ES-I3 (cell line): ENCODE results near the gene MTUS2.

Source experiments
- H3K36me3 ChIP-seq: 2 replicates; pipeline ENCODE4 v1.6.1; 2013; ENCODE audit warnings: mild to moderate bottlenecking, low read length, control low read depth, moderate library complexity; ENCODE audit not compliant: insufficient read depth
- H3K4me1 ChIP-seq: 2 replicates; pipeline ENCODE4 v1.6.1; 2013; ENCODE audit warnings: mild to moderate bottlenecking, control low read depth, low read length; ENCODE audit not compliant: insufficient read depth
- H3K9ac ChIP-seq: 2 replicates; pipeline ENCODE4 v1.6.1; 2013; ENCODE audit warnings: low read depth, mild to moderate bottlenecking, low read length, moderate library complexity
- H3K9me3 ChIP-seq: 2 replicates; pipeline ENCODE4 v1.6.1; 2013; ENCODE audit warnings: mild to moderate bottlenecking, low read length, moderate library complexity; ENCODE audit not compliant: control insufficient read depth, insufficient read depth

MTUS2 gene

DNA sequence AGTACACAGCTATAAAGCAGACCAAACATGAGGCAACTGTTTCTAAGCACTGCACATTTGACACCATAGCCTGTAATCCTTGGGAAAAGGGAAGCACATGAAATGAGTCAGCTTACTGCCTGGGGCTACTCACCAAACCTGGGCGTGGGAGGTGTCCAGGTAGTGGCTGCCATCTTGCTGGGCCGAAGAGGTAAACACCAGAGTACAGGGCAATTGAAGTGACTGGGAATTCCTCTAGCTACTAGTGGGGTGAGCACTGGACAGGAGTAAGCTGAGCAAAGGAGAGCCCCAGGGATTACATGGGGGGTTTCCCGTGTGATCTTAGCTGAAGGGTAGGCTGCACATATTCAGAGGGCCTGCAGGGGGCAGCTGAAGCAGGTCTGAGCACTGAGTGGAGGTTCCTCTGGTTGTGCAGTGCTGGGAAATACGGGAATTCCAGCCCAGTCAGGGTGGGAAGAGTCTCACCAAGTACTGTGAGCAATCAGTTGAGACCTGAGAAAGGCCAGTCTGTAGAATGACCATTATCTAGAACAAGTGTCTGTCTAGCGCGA is 634.9 kb downstream of the MTUS2 start:
- Histone ChIP-seq H3K4me1 (no peaks in the 10 kb centered on the region), H3K9ac (no peak overlapping the region), H3K36me3 (no peaks in the 10 kb centered on the region), H3K9me3 (no peaks in the 10 kb centered on the region)

DNA sequence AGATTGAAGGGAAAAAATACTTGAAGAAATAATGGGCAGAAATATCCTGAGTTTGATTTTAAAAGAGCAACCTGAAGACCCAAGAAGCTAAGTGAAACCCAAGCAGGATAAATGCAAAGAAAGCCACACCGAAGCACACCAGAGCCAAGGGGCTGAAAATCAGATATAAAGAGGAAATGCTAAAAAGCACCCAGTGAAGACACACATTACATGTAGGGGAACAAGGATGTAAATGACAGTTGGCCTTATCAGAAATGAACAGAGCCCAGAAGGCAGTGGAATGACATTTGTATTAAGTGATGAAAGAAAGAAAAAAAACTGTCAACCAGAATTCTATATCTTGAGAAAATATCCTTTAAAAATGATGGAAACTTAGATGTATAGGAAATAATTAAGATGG is 636.3 kb downstream of the MTUS2 start:
- H3K4me1 ChIP-seq = no peaks in the 10 kb centered on the region
- no peaks in the 10 kb centered on the region for H3K36me3 ChIP-seq
- H3K9ac ChIP-seq = no peak overlapping the region
- H3K9me3 ChIP-seq = no peaks in the 10 kb centered on the region

DNA sequence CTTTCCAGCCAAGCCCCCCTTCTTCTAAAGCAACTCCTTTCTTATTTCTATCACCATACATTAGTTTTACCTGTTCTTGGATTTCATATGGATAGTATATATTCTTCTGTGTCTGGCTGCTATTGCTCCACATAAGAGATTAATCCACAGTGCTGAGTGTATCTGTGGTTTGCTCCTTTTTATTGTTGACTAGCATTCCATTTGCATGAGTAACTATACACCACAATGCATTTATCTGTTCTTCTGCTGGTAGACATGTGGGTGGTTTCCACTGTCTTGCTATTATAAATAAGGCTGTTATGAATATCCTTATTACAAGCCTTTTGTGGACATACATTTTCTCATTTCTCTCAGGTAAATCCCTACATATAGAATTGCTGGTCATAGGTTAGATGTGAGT is 637.2 kb downstream of the MTUS2 start:
- Histone ChIP-seq H3K9ac (no peak overlapping the region), H3K36me3 (no peaks in the 10 kb centered on the region), H3K9me3 (no peaks in the 10 kb centered on the region), H3K4me1 (no peaks in the 10 kb centered on the region)

DNA sequence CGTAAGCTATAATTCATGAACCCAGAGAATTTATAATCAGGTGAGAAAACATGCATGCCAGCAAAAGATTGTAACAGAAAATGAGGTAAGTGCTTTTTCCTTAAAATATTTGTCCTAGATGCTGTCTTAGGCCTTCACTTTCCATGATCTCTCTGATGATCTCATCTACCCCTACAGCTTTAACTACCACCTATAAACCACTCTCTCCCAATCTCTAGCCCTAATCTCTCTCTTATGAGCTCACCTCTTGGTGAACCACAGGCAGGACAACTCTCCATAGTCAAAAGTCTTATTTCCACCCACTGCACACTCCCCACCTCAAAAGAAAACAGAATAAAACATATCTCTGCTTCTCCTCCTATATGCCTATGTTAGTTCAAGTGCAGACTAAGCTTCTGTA is 638.3 kb downstream of the MTUS2 start:
- H3K9me3 ChIP-seq = no peaks in the 10 kb centered on the region; the same call in 1 of the 2 replicates
- H3K9ac ChIP-seq = no peak overlapping the region
- no peaks in the 10 kb centered on the region for H3K4me1 ChIP-seq
- H3K36me3 ChIP-seq = no peaks in the 10 kb centered on the region

DNA sequence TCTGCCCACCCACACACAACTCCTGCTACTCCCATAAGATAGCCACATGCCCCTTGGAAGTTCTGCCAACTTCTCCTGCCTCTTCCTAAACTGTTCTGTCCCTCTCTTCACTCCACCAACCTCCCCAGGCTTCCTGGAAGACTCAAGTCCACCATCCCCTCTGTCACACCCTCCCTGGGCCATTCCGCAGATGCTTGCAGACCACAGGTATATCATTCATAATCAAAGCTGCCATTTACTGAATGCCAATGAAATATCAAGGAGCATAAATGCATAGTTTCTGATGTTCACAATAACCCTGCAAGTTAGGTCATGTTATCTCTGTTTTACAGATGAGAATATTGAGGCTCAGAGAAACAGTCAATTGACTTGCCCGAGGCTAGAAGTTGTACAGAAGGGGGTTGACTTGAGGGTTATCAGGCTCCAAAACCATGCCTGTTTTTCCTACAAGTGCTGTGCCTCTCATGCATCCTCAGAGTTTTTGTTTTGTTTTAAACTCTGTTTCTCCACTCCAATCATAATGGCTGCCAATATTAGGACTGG is 639.7 kb downstream of the MTUS2 start:
- H3K4me1 ChIP-seq = no peaks in the 10 kb centered on the region
- no peak overlapping the region for H3K9ac ChIP-seq
- no peaks in the 10 kb centered on the region for H3K36me3 ChIP-seq
- H3K9me3 ChIP-seq = no peaks in the 10 kb centered on the region; the same call in 1 of the 2 replicates

DNA sequence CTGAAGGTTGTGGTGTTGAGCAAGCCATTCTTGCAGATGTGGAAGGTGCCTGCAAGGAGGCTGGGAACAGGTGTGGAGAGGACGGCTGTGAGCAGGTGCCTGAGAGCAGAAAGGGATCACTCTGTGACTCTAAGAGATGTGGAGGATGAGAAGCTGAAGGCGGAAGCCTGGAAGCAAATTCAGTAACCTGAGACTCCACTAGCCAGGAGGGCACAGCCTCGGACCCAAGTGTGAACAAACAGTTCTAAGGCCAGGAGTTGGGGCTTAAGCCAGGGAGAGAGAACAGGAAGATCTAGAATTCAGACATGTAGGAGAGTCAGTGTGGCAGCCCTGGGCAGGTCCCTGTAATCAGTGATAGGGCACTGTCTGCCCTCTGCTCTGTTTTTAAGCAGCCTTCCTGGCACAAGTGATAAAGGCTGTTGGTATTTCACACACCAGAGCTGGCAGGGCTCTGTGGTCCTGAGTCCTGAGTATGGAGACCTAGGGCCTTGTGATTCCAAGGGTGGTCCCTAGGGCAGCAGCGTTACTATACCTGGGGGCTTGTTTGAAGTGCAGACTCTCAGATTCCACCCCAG is 644.1 kb downstream of the MTUS2 start:
- no peaks in the 10 kb centered on the region; the same call in 1 of the 2 replicates for H3K9me3 ChIP-seq
- 0 out of 2 replicates have a peak, but pooled peaks cover 5% of the 10 kb centered on the region for H3K4me1 ChIP-seq
- H3K36me3 ChIP-seq = no peaks in the 10 kb centered on the region
- no peak overlapping the region for H3K9ac ChIP-seq

DNA sequence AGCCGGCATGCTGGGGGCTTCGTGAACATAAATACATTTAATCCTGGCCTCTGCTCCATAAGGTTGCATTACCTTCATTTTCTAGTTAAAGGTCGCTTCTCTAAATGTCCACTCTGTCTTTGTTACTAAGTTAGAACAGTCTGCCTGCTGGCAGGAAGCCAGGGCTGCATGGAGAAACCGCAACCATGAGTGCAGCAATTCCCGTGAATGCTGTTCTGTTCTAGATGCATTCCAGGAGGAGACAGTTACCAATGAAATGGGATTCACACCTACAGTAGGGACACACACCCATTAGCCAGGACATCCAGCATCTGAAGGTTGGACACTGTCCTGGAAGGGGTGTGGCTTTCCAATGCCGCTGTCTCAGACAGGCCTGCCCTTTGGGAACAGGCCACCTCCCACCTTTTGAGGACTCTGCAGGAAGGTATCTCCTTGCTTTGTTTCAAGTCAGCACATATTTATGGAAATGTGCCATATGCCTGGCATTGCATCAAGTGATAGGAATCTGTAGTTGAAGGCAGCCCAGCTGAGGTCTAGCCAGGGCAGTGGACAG is 645.7 kb downstream of the MTUS2 start:
- H3K36me3 ChIP-seq = no peaks in the 10 kb centered on the region
- H3K9ac ChIP-seq = no peak overlapping the region
- H3K9me3 ChIP-seq = no peaks in the 10 kb centered on the region; the same call in 1 of the 2 replicates
- 0 out of 2 replicates have a peak, but pooled peaks cover 5% of the 10 kb centered on the region for H3K4me1 ChIP-seq

DNA sequence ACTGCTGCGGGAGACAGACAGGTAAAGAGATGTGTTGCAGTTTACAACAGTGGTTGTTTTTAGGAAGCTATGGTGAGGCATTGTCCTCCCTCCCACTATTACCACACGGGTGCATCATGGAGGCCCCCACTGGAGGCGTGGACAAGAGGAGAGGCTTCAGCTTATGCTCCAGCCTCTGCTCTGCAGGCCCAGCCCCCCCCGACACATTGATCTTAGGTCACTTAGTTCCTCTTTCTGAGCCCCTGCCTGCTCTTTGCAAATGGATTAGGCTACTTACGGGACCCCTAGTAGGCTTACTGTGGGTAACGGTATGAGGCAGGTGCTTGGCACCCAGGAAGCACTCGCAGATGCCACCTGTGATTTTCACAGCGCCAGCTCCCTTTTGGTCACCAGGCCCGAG is 651.4 kb downstream of the MTUS2 start:
- H3K9me3 ChIP-seq = no peaks in the 10 kb centered on the region
- no peak overlapping the region for H3K9ac ChIP-seq
- H3K36me3 ChIP-seq = no peaks in the 10 kb centered on the region
- no peaks in the 10 kb centered on the region for H3K4me1 ChIP-seq

DNA sequence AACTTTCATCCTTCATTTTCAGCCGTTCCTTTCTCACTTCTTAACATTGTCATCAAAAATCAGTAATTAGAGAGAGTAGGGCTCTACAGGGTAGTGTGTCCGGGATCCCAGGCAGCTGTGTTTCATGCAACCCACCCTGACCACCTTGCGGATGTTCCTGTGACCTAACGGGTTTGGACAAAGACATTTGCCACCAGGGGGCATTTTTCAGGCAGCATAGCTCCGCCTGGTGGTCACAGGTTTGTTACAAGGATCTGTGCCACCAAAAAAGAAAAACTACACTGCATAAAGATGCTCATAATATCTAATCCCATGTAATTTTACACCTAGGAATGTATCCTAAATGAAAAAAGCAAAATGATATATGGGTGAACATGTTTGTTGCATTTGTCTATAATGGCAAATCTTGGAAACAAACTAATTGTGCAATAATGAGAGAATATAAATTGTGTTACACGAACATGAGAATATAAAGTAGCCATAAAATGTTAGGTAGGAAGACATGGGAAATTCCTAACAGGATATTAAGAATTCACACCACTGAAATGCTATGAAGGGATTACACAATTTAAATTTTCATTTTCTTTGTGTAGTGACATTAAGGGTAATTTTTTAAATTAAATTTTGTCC is 652.3 kb downstream of the MTUS2 start:
- no peak overlapping the region for H3K9ac ChIP-seq

DNA sequence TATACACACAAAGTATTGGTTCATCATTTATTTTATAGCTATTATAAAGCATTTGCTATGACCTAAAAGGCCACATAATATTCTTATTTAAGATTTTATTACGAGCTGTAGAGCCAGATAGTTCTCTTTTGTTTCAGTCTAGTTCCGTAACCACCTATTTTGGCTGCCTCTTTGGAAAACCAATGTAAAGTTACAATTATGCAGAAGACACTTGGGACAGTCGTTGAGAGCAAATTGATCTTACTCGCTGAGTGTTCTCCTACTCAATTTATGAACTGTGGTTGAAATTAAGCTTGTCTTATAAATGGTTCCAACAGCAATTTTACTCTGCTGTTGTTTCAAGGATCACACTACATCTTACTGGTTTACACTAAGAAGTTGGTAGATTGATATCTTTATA is 653.0 kb downstream of the MTUS2 start:
- Histone ChIP-seq H3K9me3 (no peaks in the 10 kb centered on the region), H3K36me3 (no peaks in the 10 kb centered on the region), H3K4me1 (no peaks in the 10 kb centered on the region), H3K9ac (no peak overlapping the region)

More for the DNA sequence above, 652.3 kb downstream of the MTUS2 start:
- Histone ChIP-seq H3K4me1 (no peaks in the 10 kb centered on the region), H3K9me3 (no peaks in the 10 kb centered on the region), H3K36me3 (no peaks in the 10 kb centered on the region)

DNA sequence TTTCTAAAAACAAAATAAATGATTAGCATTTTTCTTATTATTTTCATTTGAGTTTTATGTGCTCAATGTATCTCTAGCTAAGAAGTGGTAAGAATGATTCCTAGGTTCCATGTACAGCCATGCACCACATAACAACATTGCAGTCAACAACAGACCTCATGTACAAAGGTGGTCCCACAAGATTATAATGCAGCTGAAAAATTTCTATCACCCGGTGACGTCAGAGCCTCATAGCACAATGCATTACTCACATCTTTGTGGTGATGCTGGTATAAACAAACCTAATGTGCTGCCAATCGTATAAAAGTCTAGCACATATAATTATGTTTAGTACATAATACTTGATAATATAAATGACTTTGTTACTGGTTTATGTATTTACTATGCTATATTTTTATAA is 654.9 kb downstream of the MTUS2 start:
- Histone ChIP-seq H3K36me3 (no peaks in the 10 kb centered on the region), H3K9ac (no peak overlapping the region), H3K4me1 (no peaks in the 10 kb centered on the region), H3K9me3 (no peaks in the 10 kb centered on the region)

DNA sequence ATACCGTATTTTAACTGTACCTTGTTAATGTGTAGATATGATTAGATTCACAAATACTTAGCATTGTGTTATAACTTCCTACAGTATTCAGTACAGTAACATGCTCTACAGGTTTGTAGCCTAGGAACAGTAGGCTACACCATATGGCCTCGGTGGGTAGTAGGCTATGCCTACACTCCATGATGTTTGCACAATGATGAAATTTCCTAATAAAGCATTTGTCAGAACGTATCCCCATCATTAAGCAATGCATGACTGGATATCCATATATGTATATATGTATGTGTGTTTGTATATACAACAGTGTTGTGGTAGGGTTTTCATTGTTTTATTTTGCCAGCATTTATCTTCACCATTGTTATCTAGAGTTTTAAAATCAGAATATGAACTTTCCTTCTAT is 655.9 kb downstream of the MTUS2 start:
- H3K36me3 ChIP-seq = no peaks in the 10 kb centered on the region
- no peaks in the 10 kb centered on the region for H3K9me3 ChIP-seq
- H3K4me1 ChIP-seq = no peaks in the 10 kb centered on the region
- H3K9ac ChIP-seq = no peak overlapping the region

DNA sequence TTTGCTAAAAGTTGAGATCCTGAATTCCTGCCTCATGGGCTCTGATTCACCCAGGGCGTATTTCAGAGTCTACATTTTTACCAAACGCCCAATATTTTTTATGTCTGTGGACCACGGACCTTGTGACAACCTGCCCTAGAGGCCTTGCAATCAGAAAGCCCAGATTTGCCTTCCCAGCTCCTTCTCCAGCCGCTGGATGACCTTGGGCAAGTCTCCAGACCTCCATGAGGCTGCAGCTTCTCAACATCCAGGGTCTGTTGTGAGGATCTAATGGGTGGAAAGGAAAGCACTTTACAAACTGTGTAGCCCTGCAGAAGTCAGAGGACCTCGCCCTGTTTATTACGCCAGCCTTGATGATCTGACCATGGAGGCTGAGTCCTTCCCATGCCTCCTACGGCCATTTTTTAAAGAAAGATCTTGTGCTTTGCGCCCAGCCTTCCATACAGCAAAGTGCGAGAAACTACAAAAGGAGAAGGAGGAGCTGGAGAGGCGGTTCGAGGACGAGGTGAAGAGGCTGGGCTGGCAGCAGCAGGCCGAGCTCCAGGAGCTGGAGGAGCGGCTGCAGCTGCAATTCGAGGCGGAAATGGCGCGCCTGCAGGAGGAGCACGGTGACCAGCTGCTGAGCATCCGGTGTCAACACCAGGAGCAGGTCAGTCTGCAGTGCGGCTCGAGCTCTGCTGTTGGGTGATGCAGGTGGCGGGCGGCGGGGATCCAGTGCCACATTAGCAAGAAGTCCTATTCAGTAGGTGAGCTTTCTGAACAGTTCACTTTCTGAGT is 659.8 kb downstream of the MTUS2 start:
- H3K9me3 ChIP-seq = no peaks in the 10 kb centered on the region
- H3K36me3 ChIP-seq = no peaks in the 10 kb centered on the region
- H3K9ac ChIP-seq = no peak overlapping the region
- H3K4me1 ChIP-seq = peaks cover 5% of the 10 kb centered on the region; the same call in 1 of the 2 replicates

DNA sequence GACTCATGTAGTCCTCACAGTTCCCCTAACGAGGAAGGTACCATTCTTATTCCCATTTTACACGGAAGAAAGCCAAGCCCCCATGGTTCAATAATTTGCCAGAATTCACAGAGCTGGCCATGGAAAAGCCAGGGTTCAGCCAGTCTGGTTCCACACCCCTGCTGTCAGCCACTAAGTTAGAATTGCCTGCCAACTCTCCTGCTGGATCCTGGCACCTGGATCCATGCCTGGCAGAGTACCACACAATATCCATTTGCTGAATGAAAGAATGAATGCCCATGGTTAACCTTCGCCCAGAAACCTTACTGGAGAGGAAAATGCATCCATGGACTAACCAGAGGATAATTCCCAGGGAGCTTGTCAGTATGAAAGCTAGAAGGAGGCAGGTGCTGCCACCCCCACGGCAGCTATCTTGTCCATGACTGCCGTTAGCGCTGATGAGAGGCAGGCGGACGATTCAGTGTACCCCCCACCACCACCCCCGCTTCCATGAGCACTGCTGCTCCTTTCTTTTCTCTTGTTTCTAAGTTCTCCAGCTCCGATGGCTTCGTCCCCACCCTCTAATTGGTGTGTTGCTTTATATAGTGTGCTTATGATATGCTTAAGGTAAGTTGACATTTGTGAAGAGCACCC is 660.9 kb downstream of the MTUS2 start:
- no peak overlapping the region for H3K9ac ChIP-seq

More for the DNA sequence above, 660.9 kb downstream of the MTUS2 start:
- Histone ChIP-seq H3K36me3 (no peaks in the 10 kb centered on the region), H3K9me3 (no peaks in the 10 kb centered on the region), H3K4me1 (peaks cover 5% of the 10 kb centered on the region; the same call in 1 of the 2 replicates)
